ENCODE results near the gene BEST3.
"Not testable (repeated sequence)": the region's sequence is repeated elsewhere in the genome, so short reads cannot be mapped to it uniquely, and the experiment has no call there.

The BEST3 gene

DNA sequence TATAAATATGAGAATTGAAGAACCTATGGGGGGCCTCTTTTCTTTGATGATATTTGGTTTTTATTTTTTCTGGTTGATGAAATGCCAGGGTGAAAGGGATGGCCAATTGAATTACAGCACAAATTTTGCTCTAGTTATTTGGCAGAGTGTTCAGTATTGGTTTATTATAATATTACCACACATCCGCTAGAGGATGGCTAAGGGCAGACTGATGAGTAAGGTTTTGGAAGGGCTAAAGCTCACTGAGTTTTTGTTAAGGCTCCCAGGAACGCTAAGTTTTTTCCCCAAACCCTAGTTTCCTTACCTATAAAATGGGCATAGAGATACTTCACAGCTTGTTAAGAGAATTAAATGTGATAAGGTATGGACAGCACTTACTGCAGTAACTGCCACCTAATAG, 54.1 kb downstream of the BEST3 start:
- DNase-seq, result no peak

DNA sequence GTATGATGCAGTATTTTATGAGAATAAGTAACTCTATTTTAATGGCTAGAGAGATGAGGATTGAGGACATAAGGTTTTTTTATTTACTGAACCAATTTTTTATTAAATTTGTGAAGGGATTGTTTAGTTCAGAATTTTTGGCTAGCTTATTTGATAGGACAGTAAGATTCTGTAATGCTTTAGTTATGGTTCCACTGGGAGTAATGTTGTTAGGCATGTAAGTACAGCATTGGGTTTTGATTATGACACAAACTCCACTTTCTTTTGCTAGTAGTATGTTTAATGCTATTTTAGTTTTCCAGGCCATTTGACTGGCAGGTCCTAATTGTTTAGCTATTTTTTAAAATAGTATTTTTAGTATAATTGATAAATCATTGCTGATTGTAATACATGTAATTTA, 54.6 kb downstream of the BEST3 start:
- no peak for DNase-seq

- DNase-seq, result no peak
Observed at GRCh38 chr12:69642531-69642930, 56.6 kb downstream of the BEST3 start.

- no peak for DNase-seq
Observed at GRCh38 chr12:69641546-69641945, 57.6 kb downstream of the BEST3 start.

GRCh38 chr12:69639400-69640016, 59.6 kb downstream of the BEST3 start:
- no peak for DNase-seq

GRCh38 chr12:69633061-69633460, 66.0 kb downstream of the BEST3 start:
- DNase-seq, result no peak

DNA sequence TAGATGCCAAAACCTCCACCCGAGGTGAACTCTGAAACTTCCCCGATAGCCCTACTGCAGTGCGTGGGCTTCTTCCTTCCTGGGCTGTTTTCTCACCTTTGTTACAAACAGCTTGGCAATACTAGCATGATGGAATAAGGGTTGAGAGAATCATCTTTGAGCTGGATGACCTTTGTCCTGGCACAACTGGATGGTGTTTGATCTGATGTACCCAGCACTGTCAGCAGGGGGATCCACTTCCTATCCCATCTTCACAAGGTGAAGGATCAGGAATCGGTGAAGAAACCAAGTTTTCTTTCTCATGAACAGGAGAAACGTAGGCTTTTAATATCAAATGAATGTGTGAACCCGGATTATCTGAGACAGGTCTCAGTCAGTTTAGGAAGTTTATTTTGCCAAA, 68.9 kb downstream of the BEST3 start:
- DNase-seq, result no peak

DNA sequence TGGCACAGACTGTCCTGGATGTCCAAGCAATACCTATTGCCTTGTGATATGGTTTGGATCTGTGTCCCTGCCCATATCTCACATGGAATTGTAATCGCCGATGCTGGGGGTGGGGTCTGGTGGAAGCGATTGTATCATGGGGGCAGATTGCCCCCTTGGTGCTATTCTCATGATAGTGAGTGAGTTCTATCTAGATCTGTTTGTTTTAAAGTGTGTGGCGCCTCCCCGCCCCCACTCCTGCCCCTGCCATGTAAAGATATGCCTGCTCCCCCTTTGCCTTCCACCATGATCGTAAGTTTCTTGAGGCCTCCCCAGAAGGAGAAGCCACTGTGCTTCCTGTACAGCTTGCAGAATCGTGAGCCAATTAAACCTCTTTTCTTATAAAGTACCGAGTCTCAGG, 71.6 kb downstream of the BEST3 start:
- no peak for DNase-seq

GRCh38 chr12:69623970-69624369, 75.1 kb downstream of the BEST3 start:
- DNase-seq, result no peak

- no peak for DNase-seq
Observed at GRCh38 chr12:69621551-69621950, 77.6 kb downstream of the BEST3 start.

DNA sequence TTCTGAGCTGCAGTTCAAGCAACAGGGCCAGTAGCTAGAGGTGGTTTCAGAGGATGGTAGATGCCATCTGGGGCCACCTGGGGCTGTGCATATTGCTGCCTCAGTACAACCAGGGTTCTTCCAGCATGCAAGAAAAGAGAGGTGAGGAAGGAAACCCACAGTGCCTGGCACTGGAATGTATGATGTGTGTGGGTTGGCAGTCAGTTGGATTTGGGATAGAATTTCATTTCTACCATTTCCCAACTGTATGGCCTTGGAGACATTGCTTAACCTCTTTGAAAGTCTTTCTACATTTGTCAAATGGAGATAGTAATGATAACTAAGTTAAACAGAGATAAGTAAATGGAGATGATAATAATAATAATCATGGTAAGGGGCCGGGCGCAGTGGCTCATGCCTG, 78.2 kb downstream of the BEST3 start:
- no peak for DNase-seq

- DNase-seq, result no peak
Observed at GRCh38 chr12:69620077-69620476, 79.0 kb downstream of the BEST3 start.

DNA sequence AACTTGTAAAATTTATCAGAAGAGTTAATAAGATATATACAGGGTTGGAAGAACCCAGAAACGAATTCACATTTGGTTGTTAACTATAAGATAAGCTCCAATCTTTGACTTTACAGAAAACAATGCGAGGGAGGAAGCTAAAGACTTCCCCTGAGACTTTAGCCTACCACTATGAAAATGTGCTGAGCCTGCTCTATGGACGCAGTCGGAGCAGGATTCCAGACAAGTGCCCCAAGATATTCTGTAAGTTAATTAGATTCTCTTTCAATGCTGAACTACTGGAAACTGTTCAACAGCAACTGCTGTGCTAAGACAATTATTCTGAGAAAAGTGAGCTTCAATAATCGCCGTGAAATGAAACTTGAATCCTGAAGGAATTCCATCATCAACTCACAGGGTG, 80.1 kb downstream of the BEST3 start:
- no peak for DNase-seq

- DNase-seq, result no peak
Observed at GRCh38 chr12:69616025-69616424, 83.1 kb downstream of the BEST3 start.

DNA sequence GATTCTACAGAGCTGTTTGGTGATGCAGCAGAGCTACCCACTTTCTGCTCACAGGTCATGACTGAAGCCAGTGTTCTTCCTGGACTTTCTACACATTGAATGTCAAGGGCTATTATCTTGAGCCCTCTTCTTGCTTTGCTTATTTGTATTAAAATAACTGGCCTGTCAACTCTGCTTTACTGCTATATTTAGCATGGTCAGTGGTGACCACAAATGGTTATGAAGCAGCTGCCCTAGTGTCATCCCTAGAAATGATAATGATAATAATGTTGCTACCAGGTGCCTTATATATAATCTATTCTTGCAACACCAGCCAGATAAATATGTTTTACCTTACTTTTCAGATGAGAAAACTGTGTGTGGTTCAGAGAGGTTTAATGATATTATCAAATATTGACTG, 85.8 kb downstream of the BEST3 start:
- no peak for DNase-seq

GRCh38 chr12:69610729-69611128, 88.4 kb downstream of the BEST3 start, which contains the start of gene LRRC10:
TSS of gene LRRC10 (minus strand) at chr12:69610907. CDS start at chr12:69610838, 69 bp downstream.
- DNase-seq, result no peak

DNA sequence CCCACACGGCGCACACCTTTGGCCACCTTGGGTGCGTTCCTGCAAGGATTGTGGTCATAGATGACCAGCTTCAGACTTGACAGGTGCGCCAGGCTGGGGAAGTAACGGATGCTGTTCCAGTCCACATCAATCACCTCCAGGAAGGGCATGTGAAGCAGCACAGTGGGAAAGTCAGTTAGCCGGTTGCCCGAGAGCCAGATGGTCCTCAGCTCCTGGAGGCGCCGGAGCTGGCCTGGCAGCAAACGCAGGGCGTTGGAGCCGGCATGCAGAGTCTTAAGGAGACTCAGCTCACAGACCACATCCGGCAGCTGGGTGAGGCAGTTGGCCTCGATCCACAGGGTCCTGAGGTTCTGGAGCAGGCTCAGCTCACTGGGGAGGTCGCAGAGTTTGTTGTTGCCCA, 89.0 kb downstream of the BEST3 start:
- DNase-seq, result no peak

DNA sequence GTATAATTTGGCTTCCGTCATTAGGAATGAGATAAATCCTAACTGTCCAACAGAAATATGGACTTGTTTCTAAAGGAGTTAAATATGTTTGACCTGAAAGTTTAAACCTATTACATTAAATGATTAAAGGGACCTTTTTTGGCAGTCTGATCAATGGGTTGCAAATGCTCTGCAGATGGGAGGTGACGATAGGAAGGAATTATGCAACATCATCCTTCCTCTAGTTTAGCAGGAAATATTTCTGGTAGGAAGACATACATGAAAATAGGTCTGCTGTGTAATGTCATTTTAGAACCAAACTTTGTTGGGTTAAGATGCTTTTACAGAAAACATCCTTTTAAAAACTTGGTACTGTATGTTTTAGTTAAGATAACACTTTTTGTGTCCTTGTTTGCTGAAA, 91.0 kb downstream of the BEST3 start:
- no peak for DNase-seq

- not testable (repeated sequence) for DNase-seq
Observed at GRCh38 chr12:69604275-69604674, 94.8 kb downstream of the BEST3 start.
